Kidney (tissue), 14 donors: ENCODE measurements around the gene PLA2G4D. TPM values are rescaled to one million over a fixed set of nuclear protein-coding genes. Genes with fewer than 3 reads are reported as not detected.

ENCODE experiments used
- DNase-seq, 5 donors: peaks; one replicate each; pipeline ENCODE4 v3.0.0-alpha.2; 2013 to 2020
- FAIRE-seq: peaks from 2 replicates; lab custom pipeline; 2012; peaks lifted over from hg19 to GRCh38; lab: Jason Lieb, UNC
- H3K27ac ChIP-seq, 2 donors: one replicate each; pipeline ENCODE4 v1.7.0; 2013; ENCODE audit warnings: low read depth in 2 of 2, low read length in 2 of 2, inconsistent platforms in 1 of 2
- H3K27me3 ChIP-seq: one replicate; pipeline ENCODE4 v1.7.1; 2013; ENCODE audit warnings: low read length, inconsistent platforms; ENCODE audit not compliant: control insufficient read depth, insufficient read depth
- H3K36me3 ChIP-seq, 3 donors: one replicate each; pipeline versions ENCODE4 v1.7.0 to v1.7.1; 2013; ENCODE audit warnings: low read length in 3 of 3, control low read depth in 1 of 3, inconsistent platforms in 1 of 3; ENCODE audit not compliant: insufficient read depth in 3 of 3, control insufficient read depth in 2 of 3
- H3K4me1 ChIP-seq, 3 donors: one replicate each; pipeline versions ENCODE4 v1.7.0 to v1.7.1; 2013; ENCODE audit warnings: low read length in 3 of 3, inconsistent platforms in 1 of 3, low read depth in 1 of 3; ENCODE audit not compliant: control insufficient read depth in 2 of 3, insufficient read depth in 2 of 3
- H3K4me3 ChIP-seq, 3 donors: one replicate each; pipeline versions ENCODE4 v1.7.0 to v1.8.1; 2013; ENCODE audit warnings: low read length in 3 of 3, control low read depth in 1 of 3, inconsistent platforms in 1 of 3
- H3K9ac ChIP-seq, 3 donors: one replicate each; pipeline versions ENCODE4 v1.7.0 to v1.7.1; 2013; ENCODE audit warnings: low read length in 3 of 3, control low read depth in 1 of 3, inconsistent platforms in 1 of 3
- H3K9me3 ChIP-seq, 3 donors: one replicate each; pipeline versions ENCODE4 v1.7.0 to v1.7.1; 2013; ENCODE audit warnings: low read length in 3 of 3, control low read depth in 1 of 3, inconsistent platforms in 1 of 3; ENCODE audit not compliant: control insufficient read depth in 2 of 3, insufficient read depth in 1 of 3
- CTCF ChIP-seq: IDR thresholded peaks from 3 replicates; pipeline ENCODE4 v1.5.1; 2012; ENCODE audit warnings: mild to moderate bottlenecking, moderate library complexity, borderline replicate concordance; ENCODE audit not compliant: insufficient read depth; ENCODE audit errors: extremely low read depth
- intact Hi-C: fragments of 100-400 bp; cut with DNase I; formaldehyde crosslinking; loops from one replicate; pipeline ENCODE4 v1.11.1; 2022
- polyA plus RNA-seq: library from polyadenylated mRNA; stranded (reverse); fragments of 350-450 nt; fragmentation: Illumina TruSeq; extraction: RNeasy Lipid Tissue Mini Kit (QIAGEN cat#74804); gene quantifications from one replicate; pipeline ENCODE4 v1.2.3, GENCODE V29; 2014; ENCODE audit warnings: low read depth, low replicate concordance; ENCODE audit not compliant: insufficient read depth
- total RNA-seq: library from RNA; stranded (reverse); fragmentation: NEBNext Ultra II Directional; extraction: Animal tissue kit (Norgen Biotek cat#: 25700); gene quantifications from one replicate; pipeline ENCODE4 v1.2.1, GENCODE V29; 2021
- donor health status: control.
- donor health status: control.
- donor health status: control.
- donor health status: control.
- donor health status: control.
- donor health status: DM: yes; HTN: yes; CAD: no.
- donor health status: Normal renal cell carcinoma (clear cell type).

The PLA2G4D gene
- total and polyA plus RNA-seq, 2 donors from 2014 or later, result not detected

- intact Hi-C loops, result no loop called here
- FAIRE-seq, result no peak
- Histone ChIP-seq H3K9me3 (peaks cover 0 to 13% (median 0%) of the 10 kb centered on the region in 3 donors), H3K9ac (no peak overlapping the region), H3K4me1 (no peaks in the 10 kb centered on the region), H3K4me3 (no peak overlapping the region), H3K27ac (no peak overlapping the region), H3K27me3 (no peaks in the 10 kb centered on the region), H3K36me3 (no peaks in the 10 kb centered on the region)
- TF ChIP-seq CTCF, result no peak
- DNase-seq, result no peak
Observed at GRCh38 chr15:42136513-42136912, 42.2 kb upstream of the PLA2G4D start.

GRCh38 chr15:42135351-42135750 lies 41.0 kb upstream of the PLA2G4D start:
- no peak for TF ChIP-seq CTCF
- Histone ChIP-seq H3K4me3 (no peak overlapping the region), H3K36me3 (no peaks in the 10 kb centered on the region), H3K9me3 (peaks cover 0 to 13% (median 0%) of the 10 kb centered on the region in 3 donors), H3K4me1 (no peaks in the 10 kb centered on the region), H3K27ac (no peak overlapping the region), H3K9ac (no peak overlapping the region), H3K27me3 (no peaks in the 10 kb centered on the region)
- intact Hi-C loops, result no loop called here
- FAIRE-seq (no peak), DNase-seq (no peak)

GRCh38 chr15:42134617-42135245 lies 40.4 kb upstream of the PLA2G4D start:
- intact Hi-C loops, result no loop called here
- no peak overlapping the region for H3K4me3 ChIP-seq
- TF ChIP-seq CTCF, result no peak
- H3K27ac ChIP-seq, result no peak overlapping the region
- H3K27me3 ChIP-seq, result no peaks in the 10 kb centered on the region
- H3K9ac ChIP-seq, result no peak overlapping the region
- no peaks in the 10 kb centered on the region for H3K4me1 ChIP-seq
- FAIRE-seq, result no peak
- H3K36me3 ChIP-seq, result no peaks in the 10 kb centered on the region
- peaks cover 0 to 10% (median 0%) of the 10 kb centered on the region in 3 donors for H3K9me3 ChIP-seq
- no peak for DNase-seq
